HG03442 (cell line): Measurements from ENCODE around the gene LUC7L.
A peak's percentile ranks its signal among the peaks of the same experiment; 100 is the strongest.
"Not testable (repeated sequence)": the region's sequence is repeated elsewhere in the genome, so short reads cannot be mapped to it uniquely, and the experiment has no call there.

Source experiments
- ATAC-seq: cut with Tn5 transposase; IDR thresholded peaks from one replicate; pipeline ENCODE4 v1.9.1; 2021; ENCODE audit warnings: mild to moderate bottlenecking, moderate library complexity; ENCODE audit not compliant: unreplicated experiment

LUC7L gene

DNA sequence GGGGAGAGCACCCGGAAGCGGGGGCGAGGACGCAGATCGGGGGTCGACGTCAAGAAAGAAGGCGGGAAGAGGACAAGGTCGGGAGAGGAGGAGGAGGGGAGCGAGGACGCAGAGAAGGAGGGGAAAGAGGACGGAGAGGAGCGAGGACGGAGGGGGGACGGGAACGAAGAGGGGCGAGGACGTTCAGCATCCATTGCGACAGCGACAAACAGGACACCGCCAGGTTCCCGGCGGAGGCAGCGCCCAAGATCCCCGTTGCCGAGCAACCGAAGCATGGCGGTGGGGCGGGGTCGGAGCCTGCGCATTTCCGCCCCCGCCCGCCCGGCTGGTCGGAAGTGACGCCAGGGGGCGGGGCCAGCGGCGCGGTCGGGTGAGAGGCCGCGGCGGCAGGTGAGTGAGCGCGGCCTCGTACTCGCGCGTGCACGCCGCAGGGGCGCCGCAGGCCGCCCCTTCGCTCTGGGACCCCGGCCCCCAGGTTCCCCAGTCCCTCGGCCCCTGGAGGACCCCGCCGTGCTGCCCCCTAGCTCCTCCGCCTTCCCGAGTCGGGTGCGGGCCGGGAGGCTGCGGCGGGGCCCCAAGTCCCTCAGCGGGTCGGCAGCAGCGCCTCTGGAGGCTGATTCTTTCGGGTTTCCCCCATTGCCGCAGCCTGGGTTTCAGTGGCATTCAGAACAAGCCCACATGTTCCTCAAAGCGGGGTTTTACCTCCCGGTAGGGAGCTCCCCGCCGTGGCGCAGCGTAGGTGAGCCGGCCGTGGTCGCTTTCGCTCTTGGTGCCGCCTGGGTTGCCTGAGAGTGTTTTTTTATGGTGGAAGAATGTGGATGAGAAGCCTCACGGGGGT lies 5.4 kb upstream of the LUC7L start, which contains the start of gene FAM234A:
Gene FAM234A, plus strand, starts transcription at position 354 of the 838 bp plus-strand sequence. CDS start 19,593 bp downstream, outside the sequence.
- peak; percentile 77 for ATAC-seq

DNA sequence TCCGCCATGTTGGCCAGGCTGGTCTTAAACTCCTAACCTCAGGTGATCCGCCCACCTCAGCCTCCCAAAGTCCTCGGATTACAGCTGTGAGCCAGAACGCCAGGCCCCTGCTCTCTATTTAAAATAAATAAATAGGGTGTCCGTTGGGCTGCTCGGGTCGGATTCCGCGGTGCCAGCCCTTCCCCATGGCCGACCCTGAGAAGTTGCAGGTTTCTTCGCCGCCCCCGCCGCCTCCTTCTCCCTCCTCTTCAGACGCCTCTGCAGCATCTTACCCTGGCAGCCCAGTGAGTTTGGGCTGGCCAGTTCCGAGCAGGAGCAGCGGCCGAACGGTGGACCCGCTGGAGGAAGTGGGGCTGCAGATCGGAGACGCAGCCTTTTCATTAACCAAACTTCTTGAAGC lies 1.7 kb upstream of the LUC7L start:
- ATAC-seq, result no peak

DNA sequence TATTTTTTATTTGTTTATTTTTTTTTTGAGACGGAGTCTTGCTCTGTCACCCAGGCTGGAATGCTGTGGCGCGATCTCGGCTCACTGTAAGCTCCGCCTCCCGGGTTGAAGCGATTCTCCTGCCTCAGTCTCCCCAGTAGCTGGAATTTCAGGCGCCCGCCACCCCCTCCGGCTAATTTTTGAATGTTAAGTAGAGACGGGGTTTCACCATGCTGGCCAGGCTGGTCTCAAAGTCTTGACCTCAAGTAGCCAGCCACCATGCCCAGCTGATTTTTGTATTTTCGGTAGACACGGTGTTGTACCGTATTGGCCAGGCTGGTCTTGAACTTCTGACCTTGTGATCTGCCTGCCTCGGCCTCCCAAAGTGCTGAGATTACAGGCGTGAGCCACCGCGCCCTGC lies 1.1 kb upstream of the LUC7L start:
- ATAC-seq, result not testable (repeated sequence)

DNA sequence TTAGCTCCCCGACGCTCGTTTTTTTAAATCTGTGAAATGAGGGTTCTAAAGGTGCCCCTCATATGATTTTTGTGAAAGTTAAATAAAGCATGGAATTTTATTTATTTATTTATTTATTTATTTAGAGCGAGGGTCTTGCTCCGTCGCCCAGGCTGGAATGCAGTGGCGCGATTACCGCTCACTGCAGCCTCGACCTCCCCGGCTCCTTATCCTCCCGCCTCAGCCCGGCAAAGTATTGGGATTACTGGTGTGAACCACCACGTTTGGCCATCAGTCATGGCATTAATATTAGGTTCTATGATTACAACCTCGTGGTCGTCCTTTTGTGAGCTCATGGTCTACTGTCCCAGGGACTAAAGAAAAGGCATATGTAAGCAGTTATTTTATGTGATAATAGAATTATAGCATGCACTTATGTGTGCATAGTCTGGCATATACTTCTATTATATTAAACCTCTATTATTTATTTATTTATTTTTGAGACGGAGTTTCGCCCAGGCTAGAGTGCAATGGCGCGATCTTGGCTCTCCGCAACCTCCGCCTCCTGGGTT lies 557 bp upstream of the LUC7L start:
- no peak for ATAC-seq

DNA sequence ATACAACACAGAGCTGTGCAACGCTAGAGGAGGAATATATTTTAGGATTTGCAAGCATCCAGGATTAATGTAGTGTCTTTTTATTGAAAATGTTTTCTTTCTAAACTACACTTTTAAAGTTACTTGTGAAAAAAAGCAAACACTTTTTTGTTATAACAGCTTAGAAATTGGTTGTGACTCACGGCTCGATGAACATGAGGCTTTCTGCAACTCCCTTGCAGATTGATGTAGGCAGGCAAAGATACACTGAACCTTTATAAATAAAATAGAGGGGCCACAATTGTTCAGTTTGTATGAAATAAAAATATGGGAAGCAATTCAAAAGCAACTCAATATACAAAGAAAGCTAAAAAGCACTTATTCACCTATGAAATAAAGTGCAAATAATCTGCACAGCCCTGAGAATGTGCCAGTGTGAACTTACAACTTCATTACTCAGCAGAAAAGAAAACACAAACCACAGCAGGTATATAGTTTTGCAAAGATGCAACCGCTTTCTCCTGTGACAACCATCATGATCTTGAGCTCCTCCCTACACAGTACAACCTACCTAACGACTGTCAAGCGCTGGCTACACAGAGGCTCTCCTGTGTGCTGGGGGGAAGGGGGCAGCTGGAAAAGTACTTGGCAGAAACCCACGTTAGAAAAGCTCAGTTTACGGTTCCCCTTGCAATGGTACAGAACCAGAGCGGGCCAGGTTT lies 948 bp downstream of the LUC7L start:
- no peak for ATAC-seq

DNA sequence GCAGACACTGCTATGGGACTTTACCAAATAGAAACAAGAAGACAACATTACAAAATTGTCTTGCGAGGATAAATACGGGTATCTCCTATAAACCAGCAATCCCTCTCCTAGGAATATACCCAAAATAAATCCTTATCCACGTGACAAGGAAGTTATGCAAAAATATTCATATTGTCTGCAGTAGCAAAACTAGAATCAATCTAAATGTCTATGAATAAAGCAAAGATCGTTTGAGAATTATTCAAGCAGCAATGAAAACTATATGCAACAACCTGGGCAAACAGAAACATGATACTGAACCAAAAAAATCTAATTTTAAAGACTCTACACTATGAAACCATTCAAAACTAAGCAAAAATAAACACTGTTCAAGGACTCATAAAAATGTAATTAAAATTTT lies 9.2 kb downstream of the LUC7L start:
- ATAC-seq, result no peak

DNA sequence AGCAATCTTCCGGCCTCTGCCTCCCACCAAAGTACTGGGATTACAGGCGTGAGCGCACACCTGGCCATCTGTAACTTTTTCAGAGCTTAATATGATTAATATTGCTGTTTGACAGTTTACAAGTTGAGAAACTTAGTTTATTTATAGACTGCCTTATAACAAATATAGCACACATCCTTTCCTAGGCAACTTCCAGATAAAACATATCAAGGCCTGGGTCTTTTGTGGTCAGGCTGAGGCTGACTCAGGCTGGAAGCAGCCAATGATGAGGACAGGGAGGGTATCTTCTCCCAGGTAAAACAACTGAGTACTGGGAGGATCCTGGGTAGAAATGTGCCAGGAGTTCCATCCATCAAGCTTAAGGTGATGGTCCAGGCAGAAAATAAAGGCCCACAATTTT lies 16.2 kb downstream of the LUC7L start:
- ATAC-seq, result no peak

DNA sequence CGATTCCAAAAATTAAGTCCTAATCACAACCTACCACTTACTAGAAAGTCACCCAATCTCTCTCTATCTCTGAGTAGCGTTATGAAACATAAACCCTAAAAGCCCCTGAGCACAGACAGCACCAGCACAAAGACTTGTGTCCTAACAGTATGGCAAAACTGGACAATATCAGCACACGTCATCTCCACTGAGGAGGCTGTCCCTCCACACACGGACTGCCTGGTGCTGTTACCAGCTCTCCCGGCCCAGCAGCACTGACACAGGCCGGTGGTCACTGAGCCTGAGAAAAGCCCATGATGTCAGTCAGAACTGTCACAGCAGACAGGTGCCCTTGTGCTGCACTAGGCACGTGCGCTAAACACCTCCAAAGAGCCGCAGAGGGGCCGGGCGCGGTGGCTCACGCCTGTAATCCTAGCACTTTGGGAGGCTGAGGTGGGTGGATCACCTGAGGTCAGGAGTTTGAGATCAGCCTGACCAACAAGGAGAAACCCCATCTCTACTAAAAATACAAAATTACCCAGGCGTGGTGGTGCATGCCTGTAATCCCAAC lies 17.5 kb downstream of the LUC7L start:
- not testable (repeated sequence) for ATAC-seq

DNA sequence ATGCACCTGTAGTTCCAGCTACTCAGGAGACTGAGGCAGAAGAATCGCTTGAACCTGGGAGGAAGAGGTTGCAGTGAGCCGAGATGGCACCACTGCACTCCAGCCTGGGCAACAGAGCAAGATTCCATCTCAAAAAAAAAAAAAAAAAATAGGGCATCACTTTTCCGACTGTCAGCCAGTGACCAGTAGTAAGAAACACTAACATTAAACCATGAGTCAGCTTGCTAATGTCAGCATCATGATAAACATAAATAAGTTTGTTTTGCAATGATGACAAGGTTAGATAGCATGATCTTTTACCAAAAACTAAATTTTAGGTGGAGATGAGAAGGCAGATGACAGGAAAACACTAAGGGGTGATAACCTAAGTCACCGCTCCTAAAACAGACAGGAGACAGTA lies 19.9 kb downstream of the LUC7L start:
- not testable (repeated sequence) for ATAC-seq

DNA sequence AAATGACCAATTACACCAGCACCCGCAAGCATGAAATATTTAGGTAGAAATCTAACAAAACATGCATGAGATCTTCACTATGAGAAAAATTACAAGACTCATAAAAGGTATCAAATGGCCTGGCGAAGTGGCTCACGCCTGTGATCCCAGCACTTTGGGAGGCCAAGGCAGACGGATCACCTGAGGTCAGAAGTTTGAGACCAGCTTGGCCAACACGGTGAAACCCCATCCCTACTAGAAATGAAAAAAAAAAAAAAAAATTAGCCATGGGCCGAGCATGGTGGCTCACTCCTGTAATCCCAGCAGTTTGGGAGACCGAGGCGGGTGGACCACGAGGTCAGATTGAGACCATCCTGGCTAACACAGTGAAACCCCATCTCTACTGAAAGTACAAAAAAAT lies 25.2 kb downstream of the LUC7L start:
- not testable (repeated sequence) for ATAC-seq

DNA sequence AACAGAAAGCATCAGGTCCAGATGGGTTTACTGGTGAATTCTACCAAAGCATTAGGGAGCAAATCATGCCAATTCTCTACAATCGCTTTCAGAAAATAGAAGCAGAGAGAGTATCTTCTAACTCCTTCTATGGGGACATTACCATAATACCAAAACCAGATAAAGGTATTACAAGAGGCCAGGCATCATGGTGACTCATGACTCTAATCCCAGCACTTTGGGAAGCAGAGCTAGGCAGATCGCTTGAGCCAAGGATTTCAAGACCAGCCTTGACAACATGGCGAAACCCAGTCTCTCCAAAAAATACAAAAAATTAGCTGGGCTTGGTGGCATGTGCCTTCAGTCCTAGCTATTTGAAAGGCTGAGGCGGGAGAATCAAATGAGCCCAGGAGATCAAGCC lies 26.0 kb downstream of the LUC7L start:
- no peak for ATAC-seq

DNA sequence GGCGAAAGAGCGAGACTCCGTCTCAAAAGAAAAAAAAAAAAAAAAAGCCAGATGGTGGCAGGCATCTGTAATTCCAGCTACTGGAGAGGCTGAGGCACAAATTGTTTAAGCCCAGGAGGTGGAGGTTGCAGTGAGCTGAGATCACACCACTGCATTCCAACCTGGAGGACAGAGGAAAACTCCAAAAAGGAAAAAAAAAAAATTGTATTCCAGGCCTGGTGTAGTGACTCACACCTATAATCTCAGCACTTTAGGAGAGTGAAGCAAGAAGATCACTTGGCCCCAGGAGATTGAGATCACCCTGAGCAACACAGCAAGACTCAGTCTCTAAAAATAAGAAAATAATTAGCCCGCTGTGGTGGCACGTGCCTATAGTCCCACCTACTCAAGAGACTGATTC lies 28.9 kb downstream of the LUC7L start:
- ATAC-seq, result no peak

DNA sequence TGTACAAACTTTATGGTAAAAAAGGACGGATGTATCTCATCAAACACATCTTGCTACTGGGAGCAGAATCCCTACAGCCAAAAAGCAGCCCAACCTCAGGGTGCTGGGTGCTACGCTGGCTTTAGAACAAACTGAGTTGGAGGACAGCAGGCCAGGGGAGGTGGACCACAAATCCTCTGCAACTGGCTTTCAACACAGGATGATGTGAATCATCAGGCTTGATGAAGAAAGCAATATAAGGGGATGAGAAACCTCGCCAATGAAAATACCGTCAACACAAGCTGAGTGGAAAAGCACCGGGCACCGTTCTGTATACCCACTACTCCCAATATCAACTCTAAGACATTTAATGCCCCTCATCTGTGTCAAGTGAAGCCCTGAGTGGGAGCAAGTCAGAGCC lies 34.7 kb downstream of the LUC7L start:
- no peak for ATAC-seq

DNA sequence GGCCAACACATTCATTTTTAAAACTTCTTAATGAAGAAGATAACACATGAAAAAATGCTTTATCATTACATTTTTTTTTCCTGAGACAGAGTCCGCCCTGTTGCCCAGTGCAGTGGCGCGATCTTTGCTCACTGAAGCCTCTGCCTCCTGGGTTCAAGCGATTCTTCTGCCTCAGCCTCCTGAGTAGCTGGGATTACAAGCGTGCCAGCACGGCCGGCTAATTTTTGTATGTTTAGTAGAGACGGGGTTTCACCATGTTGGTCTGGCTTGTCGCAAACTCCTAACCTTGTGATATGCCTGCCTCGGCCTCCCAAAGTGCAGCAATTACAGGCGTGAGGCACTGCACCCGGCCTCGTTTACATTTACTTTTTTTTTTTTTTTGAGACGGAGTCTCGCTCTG lies 35.8 kb downstream of the LUC7L start:
- no peak for ATAC-seq

DNA sequence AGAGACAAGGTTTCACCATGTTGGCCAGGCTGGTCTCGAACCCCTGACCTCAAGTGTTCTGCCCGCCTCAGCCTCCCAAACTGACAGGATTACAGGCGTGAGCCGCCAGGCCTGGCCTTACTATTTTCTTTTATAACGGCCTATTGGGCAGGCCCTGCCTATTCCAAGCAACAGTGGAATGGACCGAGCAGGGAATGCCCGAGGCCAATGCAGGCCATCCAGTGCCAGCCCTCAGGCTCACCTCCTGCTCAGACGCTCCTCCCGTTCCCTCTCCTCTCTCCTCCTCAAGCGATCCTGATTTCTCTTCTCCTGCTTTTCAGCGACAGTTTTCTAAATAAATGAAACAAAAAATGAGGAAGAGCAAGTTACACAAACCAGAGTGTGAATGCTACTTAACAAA lies 36.6 kb downstream of the LUC7L start:
- ATAC-seq, result no peak

DNA sequence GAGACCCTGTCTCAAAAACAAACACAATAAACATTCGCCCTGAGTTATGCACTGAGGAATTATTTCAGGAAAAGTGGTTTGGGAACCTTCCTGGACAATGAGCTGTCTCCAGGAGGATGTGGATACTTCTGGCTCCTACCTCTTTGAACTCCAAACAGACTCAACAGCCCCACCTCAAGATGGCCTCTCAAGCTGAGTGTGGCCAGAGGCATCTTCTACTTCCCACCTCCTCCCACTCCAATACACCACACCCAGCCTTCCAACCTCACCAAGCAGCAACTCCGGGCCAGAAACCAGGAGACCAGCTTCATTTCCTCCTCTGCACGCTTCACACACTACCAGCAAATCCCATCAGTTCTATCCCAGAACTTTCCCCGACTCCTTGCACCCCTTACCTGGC lies 37.4 kb downstream of the LUC7L start:
- no peak for ATAC-seq

DNA sequence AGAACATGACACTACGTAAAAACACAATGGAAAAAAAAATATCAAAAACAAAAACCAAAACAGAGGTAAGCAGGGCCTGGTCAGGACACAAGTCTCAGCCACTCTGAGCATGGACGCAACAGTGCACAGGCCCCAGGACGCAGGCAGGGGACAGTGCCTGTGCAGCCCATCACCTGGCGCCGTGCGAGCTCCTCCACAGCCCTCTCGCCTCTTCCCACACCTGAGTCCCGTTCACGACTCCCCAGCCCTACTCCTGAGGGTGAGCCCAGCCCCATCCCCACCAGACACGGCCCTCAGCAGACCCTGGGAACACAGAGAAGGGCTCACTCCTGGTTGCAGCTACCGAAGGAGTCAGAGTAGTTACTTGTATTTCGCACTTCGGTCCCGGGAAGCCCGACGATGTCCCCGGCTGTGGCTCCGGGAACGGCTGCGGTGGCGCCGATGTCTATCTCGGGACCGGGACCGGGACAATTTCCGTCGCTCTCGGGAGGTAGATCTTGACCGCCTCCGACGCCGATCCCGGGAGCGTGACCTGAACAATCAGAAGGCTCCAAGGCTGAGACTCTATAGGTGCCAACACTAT lies 39.6 kb downstream of the LUC7L start:
- ATAC-seq, result no peak

DNA sequence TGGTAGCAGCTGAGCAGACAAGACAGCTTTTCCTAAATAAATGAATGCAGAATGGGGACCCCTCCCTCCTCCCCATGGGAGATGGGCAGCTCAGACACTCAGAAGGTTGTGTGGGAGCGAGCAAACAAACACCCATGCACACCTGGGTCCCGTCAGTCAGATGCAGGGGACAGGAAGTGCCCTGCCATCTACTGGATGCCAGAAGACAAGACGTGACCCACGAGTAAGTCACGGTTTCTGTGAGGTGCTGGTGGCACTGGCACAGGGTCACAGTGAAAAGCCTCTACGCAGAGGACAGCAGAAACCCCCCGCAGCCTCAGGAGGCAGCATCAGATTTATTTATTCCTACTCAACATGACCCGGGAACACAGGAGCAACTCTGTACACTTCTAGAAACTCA lies 40.6 kb downstream of the LUC7L start:
- no peak for ATAC-seq

DNA sequence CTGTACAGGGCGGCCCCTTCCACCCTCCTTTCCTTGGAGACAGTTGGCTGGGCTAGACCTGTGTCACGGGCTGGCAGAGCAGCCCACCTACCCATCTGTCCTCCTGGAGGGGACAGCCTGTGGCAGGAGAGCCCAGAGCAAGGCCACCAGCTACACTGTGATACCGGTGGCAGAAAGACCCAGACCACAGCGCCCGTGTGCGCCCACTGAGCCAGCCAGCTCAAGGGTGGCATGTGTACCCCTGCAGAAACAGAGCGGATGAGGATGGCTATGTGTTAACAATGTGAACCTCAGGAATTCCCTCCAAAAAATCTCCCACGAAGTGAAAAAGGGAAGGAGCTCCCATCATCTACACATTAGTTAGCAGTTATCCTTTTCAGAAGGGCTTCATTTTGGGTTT lies 41.9 kb downstream of the LUC7L start:
- no peak for ATAC-seq

DNA sequence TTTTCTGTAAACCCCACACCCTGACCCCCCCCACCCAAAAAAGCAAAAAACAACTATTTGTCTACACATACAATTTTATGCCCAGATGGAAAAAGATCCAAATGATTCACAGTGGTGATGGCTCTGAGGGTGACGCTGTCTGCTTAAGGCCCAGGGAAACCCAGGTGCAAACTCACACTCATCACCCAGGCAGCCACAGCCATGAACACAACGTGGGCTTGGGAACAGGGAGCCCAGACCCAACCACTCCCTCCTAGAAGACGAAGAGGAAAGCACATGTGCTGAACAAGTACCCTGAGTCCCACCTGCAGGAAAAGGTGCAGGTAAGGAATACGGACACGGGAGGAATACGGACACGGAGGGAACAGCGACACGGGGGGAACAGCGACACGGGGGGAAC lies 43.6 kb downstream of the LUC7L start:
- no peak for ATAC-seq

DNA sequence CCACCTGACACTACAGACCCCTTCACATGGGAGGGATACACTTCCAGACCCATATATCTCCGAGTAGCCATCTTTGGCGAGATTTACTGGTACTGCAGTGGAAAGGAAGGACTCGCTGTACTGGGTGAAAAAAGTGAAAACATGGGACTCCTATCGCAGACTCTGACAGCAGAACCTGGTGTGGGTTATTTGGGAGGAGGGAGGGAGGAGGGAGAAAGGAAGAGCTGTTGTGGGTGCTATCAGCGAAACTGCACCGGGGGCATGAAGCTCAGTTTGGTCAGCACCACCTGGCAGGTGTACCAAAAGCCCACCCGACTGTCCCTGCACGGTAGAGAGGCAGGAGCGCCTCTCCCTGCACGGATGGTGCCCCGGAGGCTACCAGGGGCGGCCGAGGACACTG lies 44.0 kb downstream of the LUC7L start:
- no peak for ATAC-seq
